Stimulated activated CD4-positive, alpha-beta T cell treated with anti-CD3 and anti-CD28 coated beads, Interleukin-2, amount 100 ng/mL, for 48 hours (primary cell): ENCODE results near the gene GPC6.

Source experiments
- DNase-seq, 2 donors: peaks; one replicate each; pipeline ENCODE4 v3.0.0-alpha.2; 2020

Gene GPC6

DNA sequence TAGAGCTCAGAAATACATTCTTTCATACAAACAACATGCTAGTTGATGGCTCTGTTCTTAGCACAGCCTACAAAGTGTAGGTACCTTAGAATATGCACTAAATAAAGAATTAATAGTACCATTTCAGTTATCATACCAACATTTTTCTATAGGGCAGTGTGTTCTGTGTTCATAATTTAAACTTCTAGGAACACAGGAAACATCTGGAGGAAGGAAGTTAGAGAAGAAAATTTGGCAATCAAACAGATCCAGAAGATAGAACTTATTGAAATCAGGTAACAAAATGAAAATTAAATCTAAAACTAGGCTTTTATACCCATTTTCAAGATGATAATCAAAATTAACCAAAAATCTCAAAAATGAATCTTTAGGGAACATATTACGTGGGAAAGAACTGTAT is 725.3 kb downstream of the GPC6 start:
- no peak for DNase-seq

DNA sequence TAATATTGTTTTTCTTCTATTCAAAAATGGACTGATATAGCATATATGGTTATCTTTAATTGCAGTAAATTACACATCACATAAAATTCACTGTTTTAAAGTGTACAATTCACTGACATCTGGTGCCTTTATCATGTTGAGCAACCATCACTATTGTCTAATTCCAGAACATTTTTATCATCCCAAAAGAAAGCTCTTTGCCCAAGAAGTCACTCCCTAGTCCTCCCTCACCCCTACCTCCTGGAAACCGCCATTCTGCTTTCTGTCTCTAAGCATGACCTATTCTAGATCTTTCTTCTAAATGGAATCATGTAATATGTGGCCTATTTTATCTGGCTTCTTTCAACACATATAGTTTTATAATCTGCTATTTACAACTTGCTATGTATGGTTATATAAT is 727.2 kb downstream of the GPC6 start:
- DNase-seq, result no peak

DNA sequence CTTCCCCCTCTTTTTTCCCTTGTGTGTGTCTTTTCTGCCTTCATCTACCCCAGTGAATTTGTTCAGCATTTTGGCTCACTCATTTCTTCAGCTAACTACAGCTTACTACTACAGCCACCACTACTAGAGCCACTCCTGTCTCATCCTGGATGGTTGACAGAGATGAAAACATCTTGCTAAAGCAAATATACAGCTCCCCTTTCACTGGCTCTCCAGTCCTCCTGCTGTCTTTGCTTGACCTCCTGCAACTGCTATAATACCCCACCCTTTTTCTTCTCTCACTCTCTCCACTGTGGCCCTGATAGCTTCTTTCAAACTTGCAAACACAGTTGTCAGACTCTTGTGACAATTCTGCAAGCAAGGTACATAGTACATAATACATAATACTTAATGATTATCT is 729.3 kb downstream of the GPC6 start:
- DNase-seq, result no peak

DNA sequence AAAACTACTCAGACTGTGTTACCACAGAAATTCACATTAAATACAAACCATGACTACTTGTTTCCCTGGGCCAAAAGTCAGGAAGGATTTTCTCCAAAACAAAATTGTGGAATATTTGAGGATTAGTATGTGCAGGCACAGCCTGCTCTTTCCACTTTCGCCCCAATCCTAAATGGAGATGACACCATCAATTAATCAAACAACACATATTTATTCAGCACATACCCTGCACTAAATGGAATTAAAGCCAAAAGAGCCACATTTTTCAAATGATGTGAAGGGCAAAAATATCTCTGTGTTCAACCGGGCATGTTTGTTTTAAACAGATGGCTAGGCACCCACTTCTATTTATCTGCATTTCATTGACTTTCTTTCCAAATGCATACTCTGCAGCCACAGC is 729.8 kb downstream of the GPC6 start:
- DNase-seq, result no peak

DNA sequence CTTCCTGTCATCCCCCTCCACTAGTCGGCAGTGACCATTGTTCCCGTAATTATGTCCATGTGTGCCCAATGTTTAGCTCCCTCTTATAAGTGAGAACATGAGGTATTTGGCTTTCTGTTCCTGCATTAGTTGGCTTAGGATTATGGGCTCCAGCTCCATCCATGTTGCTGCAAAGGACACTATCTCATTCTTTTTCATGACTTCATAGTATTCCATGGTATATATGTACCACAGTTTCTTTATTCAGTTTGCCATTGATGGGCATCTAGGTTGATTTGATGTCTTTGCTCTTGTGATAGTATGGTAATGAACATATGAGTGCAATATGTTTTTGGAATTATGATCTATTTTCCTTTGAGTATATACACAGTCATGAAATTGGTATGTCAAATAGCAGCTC is 730.8 kb downstream of the GPC6 start:
- DNase-seq, result no peak

DNA sequence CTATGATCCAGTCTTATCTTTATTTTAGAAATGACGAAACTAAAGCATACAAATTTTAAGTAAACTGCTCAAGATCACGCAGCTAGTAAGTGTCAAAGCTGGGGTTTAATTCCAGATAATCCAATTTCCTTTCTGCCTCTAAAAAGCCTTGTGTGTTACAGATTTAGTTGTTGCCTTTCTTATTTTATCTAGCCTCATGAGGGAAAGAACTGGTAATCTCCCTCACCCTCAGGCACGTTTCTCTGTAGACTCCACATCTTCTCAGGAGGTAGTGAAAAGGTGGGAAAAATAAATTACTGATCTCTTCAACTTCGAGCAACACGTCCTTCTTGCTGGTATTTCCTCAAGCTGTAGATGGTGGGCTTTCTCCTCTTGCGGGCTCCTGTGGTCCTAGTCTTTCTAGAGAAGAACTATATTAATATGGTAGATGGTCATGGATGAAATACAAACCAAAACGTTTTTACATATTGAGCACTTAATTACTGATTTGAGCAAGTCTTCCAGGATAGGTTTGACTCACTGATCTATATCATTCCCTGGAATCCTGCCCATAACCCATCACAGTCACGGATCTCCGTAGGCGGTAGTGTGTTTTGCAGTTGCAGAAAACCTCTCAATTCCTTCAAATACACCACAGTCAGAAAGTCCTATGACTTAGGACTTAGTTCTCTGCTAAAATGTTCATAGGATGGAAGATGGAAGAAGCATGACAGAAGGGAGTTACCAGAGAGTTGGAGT is 733.4 kb downstream of the GPC6 start:
- no peak for DNase-seq

DNA sequence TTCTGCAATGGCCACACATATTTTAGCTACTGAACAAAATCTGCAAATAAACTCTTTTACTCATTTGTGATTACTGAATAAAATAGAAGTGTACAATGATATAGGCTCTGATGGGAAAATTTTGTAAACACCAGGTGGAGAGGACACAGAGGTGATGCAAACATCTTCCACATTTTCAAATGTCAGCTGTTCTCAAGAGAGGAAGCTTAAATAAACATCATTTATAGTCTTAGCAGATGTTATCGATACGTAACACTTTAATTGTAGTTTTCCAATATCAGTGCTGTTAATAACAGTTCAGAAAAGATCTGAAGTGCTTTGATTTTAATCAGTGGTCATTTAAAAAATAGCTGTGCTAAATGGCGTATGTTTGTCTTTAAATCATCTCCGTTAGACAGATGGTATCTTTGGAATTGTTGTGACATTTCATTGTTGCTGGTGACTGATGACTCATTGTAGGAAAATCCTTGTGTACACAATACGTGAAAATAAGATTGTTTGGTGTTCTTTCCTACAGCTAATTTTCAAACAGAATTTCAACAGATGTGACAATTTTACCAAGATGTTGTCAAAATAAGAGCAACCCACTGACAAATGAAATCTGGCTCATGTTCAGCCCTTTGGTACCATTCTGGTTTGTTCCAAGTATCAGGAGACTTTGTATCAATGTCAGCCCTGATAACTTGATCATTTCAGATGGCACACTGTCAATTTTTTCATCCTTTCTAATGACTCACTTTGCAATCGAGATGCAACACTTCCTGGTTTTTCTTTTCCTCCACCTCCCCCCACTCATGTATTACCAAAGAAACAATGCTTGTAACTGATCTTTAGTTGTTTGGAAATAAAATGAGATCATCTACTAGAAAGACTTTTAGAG is 736.9 kb downstream of the GPC6 start:
- DNase-seq, result no peak

DNA sequence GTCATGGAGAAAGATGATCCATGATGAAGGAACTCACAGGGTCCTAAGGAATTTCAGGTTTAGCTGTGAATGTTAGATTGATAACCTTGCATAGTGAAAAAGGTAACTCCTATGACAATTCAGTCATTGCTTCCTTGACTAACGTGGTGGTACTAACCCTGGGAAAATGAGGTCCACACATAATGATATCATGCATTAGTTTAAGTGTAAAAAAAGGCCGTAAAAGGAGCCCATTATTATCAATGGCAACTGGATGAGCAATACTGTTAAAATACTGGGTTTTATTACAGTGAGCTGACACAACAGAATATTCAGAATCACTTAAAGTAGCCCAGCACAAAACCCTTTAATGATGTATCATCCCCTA is 737.5 kb downstream of the GPC6 start:
- DNase-seq, result no peak

DNA sequence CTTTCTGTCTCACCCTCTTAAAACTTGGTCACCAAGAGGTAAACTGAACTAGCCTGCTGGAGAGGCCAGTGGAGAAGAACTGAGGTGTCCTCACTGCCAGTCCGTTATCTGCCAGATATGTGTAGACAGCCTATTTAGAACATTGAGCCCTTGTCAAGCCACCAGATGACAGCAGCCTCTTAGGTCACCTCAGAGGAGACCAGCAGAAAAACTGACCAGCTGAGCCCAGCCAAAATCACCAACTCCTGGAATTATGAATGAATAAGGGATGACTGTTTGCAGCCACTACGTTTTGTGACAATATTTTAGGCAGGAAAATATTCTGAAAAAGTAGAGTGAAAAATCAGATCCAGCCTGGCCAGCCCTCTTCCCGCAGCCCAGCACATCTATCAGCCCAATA is 739.0 kb downstream of the GPC6 start:
- DNase-seq, result no peak

DNA sequence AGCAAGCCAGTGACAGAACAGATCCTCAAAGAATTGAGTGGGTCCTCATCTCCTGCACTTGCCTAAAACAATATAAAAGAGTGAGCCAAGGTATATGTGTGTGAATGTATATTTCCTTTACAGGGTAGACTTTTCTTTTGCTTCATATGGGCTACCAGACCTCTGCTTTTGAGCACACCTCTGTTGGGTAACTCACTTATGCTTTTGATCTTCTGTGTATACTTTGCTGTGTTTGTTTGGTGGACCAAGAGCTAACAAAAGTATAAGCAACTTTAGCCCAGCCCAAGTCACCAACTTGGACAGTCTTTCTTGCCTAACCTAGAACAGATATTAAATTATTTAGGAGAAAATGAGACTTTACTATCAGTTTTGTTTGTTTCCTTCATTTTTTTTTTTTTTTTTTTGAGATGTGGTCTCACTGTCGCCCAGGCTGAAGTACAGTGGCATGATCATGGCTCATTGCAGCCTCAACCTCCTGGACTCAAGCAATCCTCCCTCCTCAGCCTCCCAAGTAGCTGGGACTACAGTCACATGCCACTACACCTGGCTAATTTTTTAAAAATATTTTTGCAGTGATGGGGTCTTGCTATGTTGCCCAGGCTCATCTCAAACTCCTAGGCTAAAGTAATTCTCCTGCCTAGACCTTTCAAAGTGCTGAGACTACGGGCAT is 739.8 kb downstream of the GPC6 start:
- no peak for DNase-seq

DNA sequence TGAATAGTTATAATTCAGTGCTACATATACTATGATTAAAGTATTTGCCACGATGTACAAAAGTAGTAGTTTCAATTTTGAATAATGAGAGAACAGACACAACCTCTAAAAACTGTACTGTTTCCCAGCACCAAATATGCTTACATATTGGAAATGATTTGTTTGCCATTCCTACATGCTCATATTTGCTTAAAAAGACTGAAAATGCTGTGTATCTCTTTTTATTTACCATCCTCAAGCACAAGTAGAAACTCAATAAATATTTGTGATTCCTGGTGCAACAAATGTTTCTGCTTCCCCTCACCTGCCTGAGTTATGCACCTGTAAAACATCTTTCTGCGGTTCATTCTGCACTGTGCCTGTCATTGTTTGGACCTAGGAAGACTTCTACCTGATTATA is 740.7 kb downstream of the GPC6 start:
- no peak for DNase-seq

DNA sequence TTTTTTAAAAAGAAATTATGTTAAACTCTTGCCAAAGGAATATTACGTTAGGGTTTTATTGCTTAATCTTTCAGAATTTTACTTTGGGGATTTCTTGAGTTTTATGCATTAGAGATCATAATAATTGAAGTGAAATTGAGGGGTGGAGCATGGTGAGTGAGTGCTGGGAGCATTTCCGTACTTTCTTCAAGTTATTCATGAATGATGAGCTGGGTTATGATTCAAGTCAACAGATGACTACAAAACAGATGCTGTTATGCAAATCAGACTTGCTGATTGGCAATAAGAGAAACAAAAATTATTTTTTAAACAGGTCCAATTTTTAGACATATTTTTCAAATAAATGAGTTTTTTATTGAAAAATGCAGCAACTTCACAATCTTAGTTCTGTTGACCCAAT is 748.6 kb downstream of the GPC6 start:
- DNase-seq, result no peak

DNA sequence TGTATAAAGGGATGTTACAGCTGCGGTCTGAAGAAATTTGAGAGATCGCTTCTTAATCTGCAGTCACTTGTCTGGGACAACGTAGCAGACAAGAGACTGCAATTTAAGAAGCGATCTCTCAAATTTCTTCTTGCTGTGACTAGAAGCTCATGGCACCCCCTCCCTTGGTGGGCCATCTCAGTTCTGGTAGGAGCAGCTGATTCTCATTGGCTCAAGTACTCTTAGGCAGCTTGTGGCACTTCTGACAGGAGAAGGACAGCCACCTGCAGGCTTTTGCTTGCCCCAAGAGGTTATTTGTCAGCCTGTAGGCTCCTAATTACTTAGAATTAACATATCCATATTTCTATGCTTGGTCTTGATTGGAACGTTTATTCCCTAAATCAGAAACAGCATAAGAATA is 749.9 kb downstream of the GPC6 start:
- no peak for DNase-seq

DNA sequence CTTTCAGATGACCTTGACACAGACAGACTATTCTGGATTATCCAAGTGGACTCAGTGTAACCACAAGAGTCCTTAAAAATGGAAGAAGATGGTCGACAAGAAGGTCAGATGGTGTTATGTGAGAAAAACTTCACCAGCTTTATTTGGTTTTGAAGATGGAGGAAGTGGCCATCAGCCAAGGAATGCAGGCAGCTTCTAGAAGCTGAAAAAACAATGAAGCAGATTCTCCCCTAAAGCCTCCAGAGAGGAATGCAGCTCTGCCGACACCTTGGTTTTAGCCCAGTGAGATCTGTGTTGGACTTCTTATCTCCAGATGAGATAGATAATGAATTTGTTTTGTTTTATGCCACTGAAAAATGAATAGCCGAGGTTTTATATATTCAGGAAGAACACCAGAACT is 751.4 kb downstream of the GPC6 start:
- no peak for DNase-seq

DNA sequence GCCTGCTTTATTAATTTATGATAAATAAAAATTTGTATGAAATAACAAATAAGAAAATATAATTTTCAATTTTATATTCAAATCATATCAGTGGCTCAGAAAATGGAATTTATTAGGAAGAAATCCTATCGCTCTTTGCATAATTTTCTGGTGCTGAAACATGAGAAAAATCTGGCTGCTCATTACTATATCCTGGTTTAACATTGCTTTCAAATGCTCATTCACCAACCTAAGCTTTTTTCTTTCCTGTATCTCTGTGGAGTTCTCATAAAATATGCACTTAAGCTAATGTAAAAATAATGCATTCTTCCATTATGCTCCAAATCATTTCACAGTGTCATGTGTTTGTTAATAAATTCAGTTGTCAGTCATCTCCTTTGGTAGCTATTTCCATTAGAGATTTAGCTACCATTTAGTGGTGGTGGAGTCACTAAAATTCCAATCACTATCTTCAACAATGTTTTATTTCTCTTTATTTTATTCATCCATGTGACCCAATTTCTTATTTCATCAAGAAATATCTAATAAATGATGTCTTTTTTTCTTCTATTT is 754.9 kb downstream of the GPC6 start:
- no peak for DNase-seq

DNA sequence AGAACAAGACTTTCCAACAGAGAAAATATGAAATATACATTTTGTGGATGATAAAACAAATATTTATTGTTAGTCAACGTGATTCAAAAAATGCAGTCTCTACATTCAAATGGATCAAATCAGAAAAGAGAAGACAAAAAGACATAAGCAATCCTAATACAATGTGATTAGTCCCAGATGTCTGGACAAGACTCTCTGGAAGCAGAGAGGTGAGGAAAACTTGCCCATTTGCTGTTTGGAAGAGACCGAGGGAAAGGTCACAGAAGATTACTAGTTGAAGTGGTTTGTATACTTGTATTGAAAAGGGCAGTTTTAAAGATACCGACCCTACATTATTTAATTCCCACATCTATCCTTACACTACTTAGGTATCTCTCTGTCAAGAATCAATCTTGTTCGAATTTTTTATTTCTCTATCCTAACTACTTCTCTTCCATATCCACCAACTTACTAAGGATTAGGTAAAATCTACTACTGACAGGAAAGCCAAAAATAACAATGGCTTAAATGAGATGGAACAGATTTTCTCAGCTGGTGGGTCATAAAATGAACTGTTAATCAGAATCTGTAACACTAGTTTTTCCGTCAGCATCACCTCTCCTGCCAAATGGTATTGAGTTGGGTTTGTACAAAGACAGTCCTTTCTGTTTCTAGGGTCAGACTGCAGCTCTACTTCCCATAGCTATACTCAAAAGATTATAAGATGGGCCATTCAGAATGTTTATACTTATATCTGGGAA is 755.7 kb downstream of the GPC6 start:
- DNase-seq, result no peak

DNA sequence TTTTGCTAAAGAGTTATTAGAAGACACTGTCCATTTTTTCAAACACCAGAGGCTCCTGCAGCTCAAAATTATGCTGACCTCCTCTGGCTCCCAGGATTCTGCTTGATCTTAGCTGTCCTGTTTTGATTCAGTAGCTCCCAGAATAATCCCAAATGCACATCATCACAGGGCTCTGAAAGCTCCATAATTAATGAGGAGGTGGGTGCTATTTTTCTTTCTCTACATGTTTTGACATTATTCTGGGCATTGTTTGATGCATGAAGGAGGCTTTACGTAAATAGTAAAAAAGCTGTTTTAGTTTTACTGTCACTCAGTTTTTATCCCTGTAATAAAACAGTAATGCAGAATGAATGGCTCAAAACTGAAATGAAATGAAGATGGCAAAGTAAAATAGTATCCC is 757.4 kb downstream of the GPC6 start:
- no peak for DNase-seq

DNA sequence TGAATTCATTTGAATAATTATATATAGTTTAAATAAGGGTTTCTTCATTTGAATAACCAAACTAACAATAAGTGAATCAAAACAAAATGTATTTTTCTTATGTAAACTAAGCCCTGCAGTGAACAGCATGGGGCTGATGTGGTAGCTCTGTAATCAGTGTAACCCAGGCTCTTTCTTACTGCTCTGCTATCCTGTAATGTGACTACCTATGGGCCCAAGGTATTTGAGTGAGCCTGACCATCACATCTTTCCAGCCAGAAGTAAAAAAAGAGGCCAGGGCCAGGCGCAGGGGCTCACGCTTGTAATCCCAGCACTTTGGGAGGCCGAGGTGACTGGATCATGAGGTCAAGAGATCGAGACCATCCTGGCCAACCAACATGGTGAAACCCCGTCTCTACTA is 758.3 kb downstream of the GPC6 start:
- no peak for DNase-seq

DNA sequence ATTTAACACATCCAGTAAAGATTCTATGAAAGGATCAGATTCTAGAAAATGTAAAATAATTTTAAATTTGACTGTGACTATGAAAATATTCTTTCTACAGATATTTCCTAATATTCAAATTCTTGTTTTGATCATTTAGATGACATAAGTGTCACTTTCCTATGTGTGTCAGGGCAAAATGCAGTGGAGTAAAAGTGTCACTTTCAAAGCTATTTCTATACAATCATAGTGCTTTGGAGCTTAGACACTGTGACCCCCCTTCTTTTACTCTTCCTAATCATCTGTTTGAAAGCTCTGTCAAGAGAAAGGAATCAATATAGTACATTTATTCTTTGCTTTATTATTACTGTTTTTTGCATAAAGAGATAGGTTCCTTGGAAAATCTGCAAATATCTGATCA is 760.9 kb downstream of the GPC6 start:
- DNase-seq, result no peak

DNA sequence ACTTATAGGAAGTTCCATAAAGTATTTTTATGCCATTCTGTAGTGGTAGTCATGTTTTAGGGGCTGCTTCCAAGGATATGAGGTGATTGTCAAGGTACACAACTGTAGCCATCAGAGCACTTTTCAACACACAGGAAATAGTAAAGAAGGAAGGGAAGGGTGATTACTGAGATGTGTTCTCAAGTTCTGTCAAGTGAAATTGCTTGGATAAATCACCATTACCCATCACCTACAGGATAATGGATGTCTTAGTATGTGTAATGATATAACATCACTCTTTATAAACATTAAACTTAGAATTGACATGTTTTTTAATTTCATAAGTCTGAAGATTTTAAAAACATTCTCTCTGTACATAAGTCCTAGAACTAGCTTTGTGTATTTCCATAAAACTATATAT is 765.0 kb downstream of the GPC6 start:
- no peak for DNase-seq

DNA sequence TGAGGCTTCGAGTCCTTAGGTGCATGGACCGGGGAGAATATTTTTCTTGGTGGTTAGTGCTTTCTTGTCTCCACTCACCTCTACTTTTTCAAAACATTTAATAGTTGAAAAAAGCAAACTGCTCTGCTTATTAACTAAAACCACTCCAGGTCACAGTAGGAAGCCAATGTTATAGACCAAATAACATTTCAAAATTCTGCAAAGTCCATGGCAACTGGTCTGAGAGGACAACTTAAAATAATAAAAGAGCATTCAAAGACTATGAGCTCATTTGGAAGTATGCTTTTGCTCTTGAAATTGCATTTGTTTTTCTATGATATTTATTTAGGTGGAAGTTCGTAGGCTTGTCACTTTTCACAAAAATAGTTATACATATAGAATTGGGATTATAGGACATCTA is 769.9 kb downstream of the GPC6 start:
- DNase-seq, result no peak

DNA sequence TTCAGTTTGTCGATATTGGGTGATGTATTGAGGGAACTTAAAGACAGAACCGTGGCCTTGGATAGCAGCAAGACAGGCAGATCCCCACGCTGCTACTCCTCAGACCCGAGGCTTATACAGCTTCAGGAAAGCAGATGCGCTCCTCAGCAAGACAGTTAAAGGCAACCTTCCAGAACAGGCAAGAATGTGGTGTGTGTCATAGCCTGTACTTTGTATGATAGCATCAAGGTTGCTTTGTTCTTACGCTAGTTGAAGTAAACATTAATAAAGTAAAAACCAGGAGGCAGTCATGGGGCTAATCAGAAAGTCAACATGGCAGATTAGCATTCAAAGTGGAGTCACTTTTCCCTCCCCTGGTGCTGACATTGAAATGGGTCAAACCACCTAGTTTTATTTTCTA is 779.7 kb downstream of the GPC6 start:
- DNase-seq, result no peak

DNA sequence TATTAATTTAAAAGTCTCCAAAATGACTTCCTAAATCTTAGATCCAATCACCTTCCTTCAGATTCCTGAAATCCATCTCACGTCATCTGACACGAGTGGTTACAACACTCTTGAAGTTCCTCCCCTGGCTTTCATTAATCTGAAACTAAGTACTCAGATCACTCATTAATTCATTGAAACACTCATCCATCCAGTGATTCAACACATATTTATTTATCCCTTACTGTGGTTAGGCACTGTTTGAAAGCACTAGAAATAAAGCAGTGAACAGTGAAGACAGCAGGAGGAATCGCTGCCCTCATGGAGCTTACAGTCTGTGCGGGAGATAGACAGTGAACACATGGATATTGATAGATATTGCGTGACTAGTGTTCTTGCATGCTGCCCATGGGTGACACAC is 780.5 kb downstream of the GPC6 start:
- DNase-seq, result no peak
